Colonic mucosa (tissue), 4 donors: ENCODE results near the gene PYY. TPM values are rescaled to one million over a fixed set of nuclear protein-coding genes. Genes with fewer than 3 reads are reported as not detected.
"Not testable (repeated sequence)": the region's sequence is repeated elsewhere in the genome, so short reads cannot be mapped to it uniquely, and the experiment has no call there.

Experiments used
- DNase-seq: peaks from one replicate; pipeline ENCODE4 v3.0.0-alpha.2; 2020
- H3K27ac ChIP-seq: fragments of 200-600 bp; one replicate; pipeline ENCODE4 v1.8.0; 2021
- H3K27me3 ChIP-seq: fragments of 200-600 bp; one replicate; pipeline ENCODE4 v1.8.0; 2021
- H3K36me3 ChIP-seq: fragments of 200-600 bp; one replicate; pipeline ENCODE4 v1.8.0; 2021
- H3K4me1 ChIP-seq: fragments of 200-600 bp; one replicate; pipeline ENCODE4 v1.8.0; 2021; ENCODE audit warnings: mild to moderate bottlenecking
- H3K4me3 ChIP-seq: fragments of 200-600 bp; one replicate; pipeline ENCODE4 v1.8.0; 2021
- H3K9ac ChIP-seq, 2 donors: one replicate each; pipeline ENCODE4 v1.7.0; 2013; ENCODE audit warnings: control low read depth in 2 of 2, low read depth in 2 of 2, low read length in 2 of 2
- H3K9me3 ChIP-seq: fragments of 200-600 bp; one replicate; pipeline ENCODE4 v1.8.0; 2021
- intact Hi-C: fragments of 100-400 bp; cut with DNase I; formaldehyde crosslinking; loops from one replicate; pipeline ENCODE4 v1.14.1; 2022
- total RNA-seq, 2 donors: library from RNA; stranded (reverse); fragmentation: NEBNext Ultra II Directional in 1 of 2; extraction: Animal tissue kit (Norgen Biotek cat#: 25700) in 1 of 2; gene quantifications; one replicate each; pipeline ENCODE4 v1.2.1, GENCODE V29; 2021
- TF ChIP-seq, protein P1 (sequence below): fragments of 200-600 bp; IDR thresholded peaks from one replicate; pipeline ENCODE4 v1.8.0; 2022; ENCODE audit warnings: antibody characterized with exemption, mild to moderate bottlenecking
- donor health status: healthy.
- donor health status: DM: no; HTN: no; CAD: no.
- donor health status: DM: no; HTN: no; CAD: no.

PYY gene
- total RNA-seq, 2 donors from 2014 or later = 73.8 to 258 TPM

- TF ChIP-seq, protein P1, sequence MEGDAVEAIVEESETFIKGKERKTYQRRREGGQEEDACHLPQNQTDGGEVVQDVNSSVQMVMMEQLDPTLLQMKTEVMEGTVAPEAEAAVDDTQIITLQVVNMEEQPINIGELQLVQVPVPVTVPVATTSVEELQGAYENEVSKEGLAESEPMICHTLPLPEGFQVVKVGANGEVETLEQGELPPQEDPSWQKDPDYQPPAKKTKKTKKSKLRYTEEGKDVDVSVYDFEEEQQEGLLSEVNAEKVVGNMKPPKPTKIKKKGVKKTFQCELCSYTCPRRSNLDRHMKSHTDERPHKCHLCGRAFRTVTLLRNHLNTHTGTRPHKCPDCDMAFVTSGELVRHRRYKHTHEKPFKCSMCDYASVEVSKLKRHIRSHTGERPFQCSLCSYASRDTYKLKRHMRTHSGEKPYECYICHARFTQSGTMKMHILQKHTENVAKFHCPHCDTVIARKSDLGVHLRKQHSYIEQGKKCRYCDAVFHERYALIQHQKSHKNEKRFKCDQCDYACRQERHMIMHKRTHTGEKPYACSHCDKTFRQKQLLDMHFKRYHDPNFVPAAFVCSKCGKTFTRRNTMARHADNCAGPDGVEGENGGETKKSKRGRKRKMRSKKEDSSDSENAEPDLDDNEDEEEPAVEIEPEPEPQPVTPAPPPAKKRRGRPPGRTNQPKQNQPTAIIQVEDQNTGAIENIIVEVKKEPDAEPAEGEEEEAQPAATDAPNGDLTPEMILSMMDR = no peak
- H3K9ac ChIP-seq = no peak overlapping the region
- no peak overlapping the region for H3K4me3 ChIP-seq
- H3K27ac ChIP-seq = no peak overlapping the region
- peaks cover 4% of the 10 kb centered on the region for H3K27me3 ChIP-seq
- no peaks in the 10 kb centered on the region for H3K36me3 ChIP-seq
- H3K4me1 ChIP-seq = no peaks in the 10 kb centered on the region
- no peaks in the 10 kb centered on the region for H3K9me3 ChIP-seq
- intact Hi-C loops = no loop called here
- no peak for DNase-seq
Measured at GRCh38 chr17:43935204-43935925, 18.4 kb downstream of the PYY start.

- H3K27ac ChIP-seq = no peak overlapping the region
- TF ChIP-seq, protein P1 = no peak
- no peak for DNase-seq
- no peaks in the 10 kb centered on the region for H3K4me1 ChIP-seq
- no peaks in the 10 kb centered on the region for H3K36me3 ChIP-seq
- no peaks in the 10 kb centered on the region for H3K27me3 ChIP-seq
- H3K9ac ChIP-seq = no peak overlapping the region
- H3K9me3 ChIP-seq = no peaks in the 10 kb centered on the region
- intact Hi-C loops = no loop called here
- no peak overlapping the region for H3K4me3 ChIP-seq
Measured at GRCh38 chr17:43932923-43933322, 20.8 kb downstream of the PYY start.

DNA sequence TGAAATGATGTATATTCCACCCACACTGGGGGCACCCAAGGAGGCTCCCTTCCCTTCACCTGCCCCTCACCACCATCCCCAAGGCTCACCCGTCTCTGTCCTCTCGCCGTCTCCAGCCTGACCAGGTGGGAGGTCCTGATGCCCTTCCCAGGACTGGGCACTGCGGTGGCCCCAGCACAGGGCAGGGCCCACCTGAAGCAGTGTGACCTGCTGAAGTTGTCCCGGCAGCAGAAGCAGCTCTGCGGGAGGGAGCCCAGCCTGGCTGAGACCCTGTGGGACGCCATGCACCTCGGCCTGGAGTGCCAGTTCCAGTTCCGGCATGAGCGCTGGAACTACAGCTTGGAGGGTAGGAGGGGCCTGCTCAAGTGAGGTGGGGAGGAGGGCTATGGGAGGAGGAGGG lies 21.4 kb downstream of the PYY start:
- TF ChIP-seq, protein P1 = no peak
- Histone ChIP-seq H3K36me3 (no peaks in the 10 kb centered on the region), H3K27me3 (no peaks in the 10 kb centered on the region), H3K9me3 (no peaks in the 10 kb centered on the region), H3K27ac (no peak overlapping the region), H3K4me1 (no peaks in the 10 kb centered on the region), H3K4me3 (no peak overlapping the region), H3K9ac (no peak overlapping the region)
- intact Hi-C loops = no loop called here
- DNase-seq = no peak

GRCh38 chr17:43931062-43931571 lies 22.6 kb downstream of the PYY start:
- Histone ChIP-seq H3K4me3 (no peak overlapping the region), H3K36me3 (no peaks in the 10 kb centered on the region), H3K9ac (no peak overlapping the region), H3K9me3 (no peaks in the 10 kb centered on the region), H3K4me1 (no peaks in the 10 kb centered on the region), H3K27me3 (no peaks in the 10 kb centered on the region), H3K27ac (no peak overlapping the region)
- DNase-seq = peak; percentile 94
- TF ChIP-seq, protein P1 = no peak
- intact Hi-C loops = no loop called here

DNA sequence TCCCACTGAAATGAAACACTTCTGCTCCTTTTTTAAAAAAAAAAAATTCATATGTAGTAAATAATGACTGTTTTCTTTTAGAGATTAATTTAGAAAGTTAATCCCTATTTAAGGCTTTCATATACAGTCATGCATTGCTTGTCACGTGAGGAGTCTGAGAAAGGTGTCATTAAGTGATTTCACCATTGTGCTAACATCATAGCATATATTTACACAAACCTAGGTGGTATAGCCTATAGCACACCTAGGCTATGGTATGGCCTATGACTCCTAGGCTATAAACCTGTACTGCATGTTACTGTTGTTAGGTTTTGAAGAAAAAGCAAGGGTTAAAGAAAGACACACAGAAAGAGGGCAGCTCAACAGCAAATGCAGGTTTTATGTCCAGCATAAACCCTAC lies 25.1 kb downstream of the PYY start:
- H3K36me3 ChIP-seq = no peaks in the 10 kb centered on the region
- no peaks in the 10 kb centered on the region for H3K9me3 ChIP-seq
- no peak overlapping the region for H3K27ac ChIP-seq
- no peaks in the 10 kb centered on the region for H3K4me1 ChIP-seq
- TF ChIP-seq, protein P1 = no peak
- no peak overlapping the region for H3K4me3 ChIP-seq
- H3K9ac ChIP-seq = no peak overlapping the region
- no peak for DNase-seq
- H3K27me3 ChIP-seq = no peaks in the 10 kb centered on the region
- intact Hi-C loops = no loop called here

DNA sequence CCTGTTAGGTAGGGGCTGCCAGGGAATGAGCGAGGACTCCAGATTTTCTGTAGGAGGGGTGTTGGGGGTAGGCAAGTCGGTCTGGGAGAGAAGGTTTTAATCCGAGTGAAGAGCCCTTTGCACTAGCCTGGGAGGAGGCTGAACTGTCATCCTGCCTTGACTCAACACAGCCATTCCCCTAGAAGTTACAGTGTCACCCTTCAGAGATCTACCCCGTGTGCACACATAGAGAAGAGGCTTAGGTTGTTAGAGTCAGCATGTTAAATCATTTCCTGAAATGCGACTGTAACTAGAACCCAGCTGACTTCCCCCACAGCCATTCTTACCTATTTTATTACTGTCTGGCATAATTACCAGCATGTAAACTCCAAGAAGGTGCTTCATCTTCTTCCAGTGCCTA lies 25.8 kb downstream of the PYY start:
- H3K9me3 ChIP-seq, H3K9ac ChIP-seq, H3K27ac ChIP-seq, H3K4me3 ChIP-seq, H3K4me1 ChIP-seq, H3K27me3 ChIP-seq, H3K36me3 ChIP-seq, intact Hi-C loops, DNase-seq: not testable (repeated sequence)
